BLaER1 (cell line): ENCODE results near the gene TMEM132C.

Source experiments
- H3K27ac ChIP-seq: shearing (Covaris generic); formaldehyde crosslinking; 2 replicates; pipeline ENCODE4 v1.8.1; 2022
- H3K27me3 ChIP-seq: shearing (Covaris generic); formaldehyde crosslinking; 2 replicates; pipeline ENCODE4 v1.8.1; 2022
- H3K36me3 ChIP-seq: shearing (Covaris generic); formaldehyde crosslinking; 2 replicates; pipeline ENCODE4 v1.8.1; 2022
- H3K4me1 ChIP-seq: shearing (Covaris generic); formaldehyde crosslinking; 2 replicates; pipeline ENCODE4 v1.8.1; 2022
- H3K4me2 ChIP-seq: shearing (Covaris generic); formaldehyde crosslinking; 2 replicates; pipeline ENCODE4 v1.8.1; 2022
- H3K4me3 ChIP-seq: shearing (Covaris generic); formaldehyde crosslinking; 2 replicates; pipeline ENCODE4 v1.8.1; 2022
- H3K9ac ChIP-seq: shearing (Covaris generic); formaldehyde crosslinking; 2 replicates; pipeline ENCODE4 v1.8.1; 2022
- H3K9me3 ChIP-seq: shearing (Covaris generic); formaldehyde crosslinking; 2 replicates; pipeline ENCODE4 v1.8.1; 2022
- H4K20me1 ChIP-seq: shearing (Covaris generic); formaldehyde crosslinking; 2 replicates; pipeline ENCODE4 v1.8.1; 2022
- Cebpa-rat ChIP-seq: shearing (Covaris generic); IDR thresholded peaks from 2 replicates; pipeline ENCODE4 v1.8.1; 2022

Gene TMEM132C

GRCh38 chr12:128623748-128624147 is 356.8 kb downstream of the TMEM132C start:
- H3K9me3 ChIP-seq, result peaks cover 14% of the 10 kb centered on the region
- no peak for TF ChIP-seq Cebpa-rat

GRCh38 chr12:128626808-128627320 is 359.9 kb downstream of the TMEM132C start:
- Histone ChIP-seq H3K4me1 (no peaks in the 10 kb centered on the region), H3K36me3 (no peaks in the 10 kb centered on the region), H3K27me3 (no peaks in the 10 kb centered on the region), H3K4me2 (no peak overlapping the region), H3K27ac (no peak overlapping the region), H4K20me1 (no peaks in the 10 kb centered on the region), H3K4me3 (no peak overlapping the region), H3K9ac (no peak overlapping the region), H3K9me3 (peaks cover 14% of the 10 kb centered on the region)
- no peak for TF ChIP-seq Cebpa-rat

More at GRCh38 chr12:128623748-128624147, 356.8 kb downstream of the TMEM132C start:
- Histone ChIP-seq H3K9ac (no peak overlapping the region), H3K36me3 (no peaks in the 10 kb centered on the region), H3K4me3 (no peak overlapping the region), H3K4me2 (no peak overlapping the region), H4K20me1 (no peaks in the 10 kb centered on the region), H3K4me1 (no peaks in the 10 kb centered on the region), H3K27ac (no peak overlapping the region), H3K27me3 (no peaks in the 10 kb centered on the region)

GRCh38 chr12:128627659-128628058 is 360.7 kb downstream of the TMEM132C start:
- H3K9ac ChIP-seq, result no peak overlapping the region
- no peak overlapping the region for H3K27ac ChIP-seq
- no peaks in the 10 kb centered on the region for H4K20me1 ChIP-seq
- H3K4me3 ChIP-seq, result no peak overlapping the region
- H3K4me2 ChIP-seq, result no peak overlapping the region
- no peaks in the 10 kb centered on the region for H3K36me3 ChIP-seq
- TF ChIP-seq Cebpa-rat, result no peak
- H3K4me1 ChIP-seq, result no peaks in the 10 kb centered on the region
- H3K9me3 ChIP-seq, result peaks cover 14% of the 10 kb centered on the region
- no peaks in the 10 kb centered on the region for H3K27me3 ChIP-seq

GRCh38 chr12:128629979-128630378 is 363.0 kb downstream of the TMEM132C start:
- no peak overlapping the region for H3K4me2 ChIP-seq
- no peaks in the 10 kb centered on the region for H3K27me3 ChIP-seq
- peaks cover 11% of the 10 kb centered on the region for H3K9me3 ChIP-seq
- no peaks in the 10 kb centered on the region for H4K20me1 ChIP-seq
- H3K27ac ChIP-seq, result no peak overlapping the region
- H3K36me3 ChIP-seq, result no peaks in the 10 kb centered on the region
- no peak overlapping the region for H3K9ac ChIP-seq
- H3K4me1 ChIP-seq, result no peaks in the 10 kb centered on the region
- H3K4me3 ChIP-seq, result no peak overlapping the region
- TF ChIP-seq Cebpa-rat, result no peak

GRCh38 chr12:128637642-128638606 is 371.0 kb downstream of the TMEM132C start:
- no peaks in the 10 kb centered on the region for H3K27me3 ChIP-seq
- no peaks in the 10 kb centered on the region for H4K20me1 ChIP-seq
- H3K36me3 ChIP-seq, result no peaks in the 10 kb centered on the region
- no peak for TF ChIP-seq Cebpa-rat
- H3K9ac ChIP-seq, result no peak overlapping the region
- H3K4me2 ChIP-seq, result no peak overlapping the region
- H3K27ac ChIP-seq, result no peak overlapping the region
- no peak overlapping the region for H3K4me3 ChIP-seq
- H3K4me1 ChIP-seq, result peaks cover 8% of the 10 kb centered on the region
- no peaks in the 10 kb centered on the region for H3K9me3 ChIP-seq

- TF ChIP-seq Cebpa-rat, result no peak
- H3K9me3 ChIP-seq, result no peaks in the 10 kb centered on the region
- H3K4me3 ChIP-seq, result no peak overlapping the region
- H3K4me2 ChIP-seq, result no peak overlapping the region
- peaks cover 13% of the 10 kb centered on the region for H3K4me1 ChIP-seq
- H3K36me3 ChIP-seq, result no peaks in the 10 kb centered on the region
- H4K20me1 ChIP-seq, result no peaks in the 10 kb centered on the region
- no peaks in the 10 kb centered on the region for H3K27me3 ChIP-seq
- H3K9ac ChIP-seq, result no peak overlapping the region
- no peak overlapping the region for H3K27ac ChIP-seq
Observed at GRCh38 chr12:128639089-128639488, 372.1 kb downstream of the TMEM132C start.

- H4K20me1 ChIP-seq, result no peaks in the 10 kb centered on the region
- H3K27ac ChIP-seq, result no peak overlapping the region
- peak overlapping the region; percentile 53 for H3K4me2 ChIP-seq
- H3K9ac ChIP-seq, result no peak overlapping the region
- peaks cover 13% of the 10 kb centered on the region for H3K4me1 ChIP-seq
- no peaks in the 10 kb centered on the region for H3K9me3 ChIP-seq
- no peaks in the 10 kb centered on the region for H3K27me3 ChIP-seq
- H3K4me3 ChIP-seq, result no peak overlapping the region
- no peak for TF ChIP-seq Cebpa-rat
- no peaks in the 10 kb centered on the region for H3K36me3 ChIP-seq
Observed at GRCh38 chr12:128643155-128643554, 376.2 kb downstream of the TMEM132C start.

- TF ChIP-seq Cebpa-rat, result no peak
- H3K4me1 ChIP-seq, result peaks cover 13% of the 10 kb centered on the region
Observed at GRCh38 chr12:128644664-128645296, 377.8 kb downstream of the TMEM132C start.

GRCh38 chr12:128649902-128650301 is 382.9 kb downstream of the TMEM132C start:
- H3K4me3 ChIP-seq, result no peak overlapping the region
- H3K27ac ChIP-seq, result no peak overlapping the region
- H3K9ac ChIP-seq, result no peak overlapping the region
- H4K20me1 ChIP-seq, result no peaks in the 10 kb centered on the region
- H3K27me3 ChIP-seq, result no peaks in the 10 kb centered on the region
- TF ChIP-seq Cebpa-rat, result no peak
- H3K4me1 ChIP-seq, result no peaks in the 10 kb centered on the region
- H3K4me2 ChIP-seq, result no peak overlapping the region
- H3K36me3 ChIP-seq, result no peaks in the 10 kb centered on the region
- peaks cover 5% of the 10 kb centered on the region; the same call in 1 of the 2 replicates for H3K9me3 ChIP-seq

More at GRCh38 chr12:128644664-128645296, 377.8 kb downstream of the TMEM132C start:
- no peak overlapping the region for H3K4me2 ChIP-seq
- no peak overlapping the region for H3K9ac ChIP-seq
- no peaks in the 10 kb centered on the region for H3K27me3 ChIP-seq
- no peaks in the 10 kb centered on the region for H4K20me1 ChIP-seq
- H3K27ac ChIP-seq, result no peak overlapping the region
- no peaks in the 10 kb centered on the region for H3K36me3 ChIP-seq
- H3K9me3 ChIP-seq, result peaks cover 5% of the 10 kb centered on the region; the same call in 1 of the 2 replicates
- no peak overlapping the region for H3K4me3 ChIP-seq
